HG02973 (cell line): Measurements from ENCODE around the gene PLEKHG1.

Experiments used
- ATAC-seq: cut with Tn5 transposase; IDR thresholded peaks from one replicate; pipeline ENCODE4 v1.9.1; 2021; ENCODE audit warnings: moderate library complexity; ENCODE audit not compliant: unreplicated experiment

PLEKHG1 gene

GRCh38 chr6:150637266-150637665 is 37.6 kb downstream of the PLEKHG1 start:
- ATAC-seq: no peak

- ATAC-seq: no peak
Measured at GRCh38 chr6:150638267-150638666, 38.6 kb downstream of the PLEKHG1 start.

DNA sequence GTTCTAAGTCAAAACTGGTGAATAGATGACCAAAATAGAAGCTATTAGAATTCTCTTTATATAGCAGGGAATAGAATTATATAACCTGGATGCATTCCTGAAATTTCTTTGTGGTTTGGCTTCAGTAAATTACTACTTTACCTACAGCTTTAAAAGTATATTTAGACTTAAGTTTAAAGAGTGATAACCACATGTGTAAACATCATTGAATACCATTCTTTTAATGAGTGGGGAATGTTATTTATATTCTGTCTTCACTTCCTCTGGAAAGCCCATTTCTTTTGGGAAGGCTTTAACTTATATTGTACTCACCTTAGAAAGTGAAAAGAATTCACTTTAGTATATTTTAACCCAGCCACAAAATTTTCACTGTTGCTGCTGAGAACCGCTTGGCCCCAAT is 39.1 kb downstream of the PLEKHG1 start:
- ATAC-seq: no peak

DNA sequence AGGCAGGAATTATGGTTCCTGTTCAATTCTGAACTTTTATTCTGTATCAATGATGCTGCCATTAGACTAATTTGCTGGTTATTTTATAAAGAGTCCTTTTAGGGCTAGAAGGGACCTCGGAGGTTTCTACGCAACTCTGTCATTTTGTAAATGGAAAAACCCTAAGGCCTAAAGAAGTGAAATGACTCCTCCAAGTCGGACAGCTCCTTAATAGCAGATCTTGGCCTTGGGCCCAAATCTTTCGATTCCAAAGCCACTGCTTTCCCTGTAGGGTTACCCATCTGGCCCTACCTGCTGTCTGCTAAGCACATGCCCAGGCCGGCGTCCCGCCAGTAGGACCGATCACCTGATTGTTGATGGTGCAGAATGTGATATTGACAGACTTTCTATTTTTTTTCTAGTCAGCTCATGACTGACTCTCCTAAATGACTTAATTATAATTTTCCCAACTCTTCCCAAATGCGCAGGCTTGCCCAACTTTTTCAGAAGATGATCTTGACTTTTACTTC is 40.2 kb downstream of the PLEKHG1 start:
- no peak for ATAC-seq

DNA sequence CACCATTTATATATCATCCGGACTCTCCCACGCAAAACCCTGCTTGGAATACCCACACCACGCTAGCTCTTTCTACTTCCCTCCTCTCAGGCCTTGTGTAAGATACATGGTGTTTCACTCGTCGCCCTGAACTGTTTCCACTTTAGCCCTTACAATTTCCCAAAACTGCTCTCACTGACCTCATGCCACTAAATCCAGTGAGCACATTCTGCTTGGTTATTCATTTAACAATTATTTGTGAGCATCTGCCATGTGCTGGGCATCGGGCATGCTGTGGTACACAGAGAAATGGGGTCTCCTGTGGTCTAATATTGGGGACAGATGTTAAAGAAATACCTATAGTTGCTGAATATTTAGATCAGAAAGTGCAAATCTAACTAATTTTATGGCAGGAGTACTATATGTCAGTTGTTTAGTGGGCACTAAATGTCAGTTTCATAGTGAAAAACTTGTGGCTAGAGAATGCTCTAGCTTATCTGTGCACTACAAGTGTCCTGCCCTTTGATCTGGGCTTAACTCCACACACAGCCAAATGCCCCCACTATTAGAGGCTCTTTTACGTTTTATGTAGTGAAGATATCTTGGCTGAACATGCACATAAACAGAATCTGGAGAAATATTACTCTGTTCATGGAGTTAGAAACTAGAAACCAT is 41.0 kb downstream of the PLEKHG1 start:
- ATAC-seq: no peak

- ATAC-seq: peak; percentile 48
Measured at GRCh38 chr6:150641398-150642139, 41.9 kb downstream of the PLEKHG1 start.

GRCh38 chr6:150646228-150646627 is 46.5 kb downstream of the PLEKHG1 start:
- no peak for ATAC-seq

DNA sequence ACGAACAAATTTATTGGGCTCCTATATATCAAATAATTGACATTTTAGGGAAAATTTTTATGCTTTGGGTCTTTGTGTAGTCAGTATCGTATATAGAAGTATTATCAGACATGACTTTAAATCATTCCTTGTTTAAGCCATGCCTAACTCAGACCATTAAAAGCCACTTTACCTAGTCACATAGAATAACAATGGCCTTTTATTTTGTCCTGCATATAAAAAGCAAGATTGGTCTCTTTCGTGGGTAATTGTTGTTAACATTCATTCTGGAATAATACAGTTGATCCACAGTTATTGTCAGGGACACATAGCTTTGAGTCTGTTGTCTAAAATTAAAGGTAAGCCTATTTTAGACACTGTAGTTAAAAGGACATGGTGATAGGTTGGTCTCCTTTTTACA is 47.4 kb downstream of the PLEKHG1 start:
- ATAC-seq: no peak
